ENCODE measurements around the gene MARCHF5. TPM values are rescaled to one million over a fixed set of nuclear protein-coding genes. Genes with fewer than 3 reads are reported as not detected.
"Not testable (repeated sequence)": the region's sequence is repeated elsewhere in the genome, so short reads cannot be mapped to it uniquely, and the experiment has no call there.

The MARCHF5 gene
- total and polyA plus RNA-seq, 4 donors: 9.7 to 18.4 (median 16.5) TPM

DNA sequence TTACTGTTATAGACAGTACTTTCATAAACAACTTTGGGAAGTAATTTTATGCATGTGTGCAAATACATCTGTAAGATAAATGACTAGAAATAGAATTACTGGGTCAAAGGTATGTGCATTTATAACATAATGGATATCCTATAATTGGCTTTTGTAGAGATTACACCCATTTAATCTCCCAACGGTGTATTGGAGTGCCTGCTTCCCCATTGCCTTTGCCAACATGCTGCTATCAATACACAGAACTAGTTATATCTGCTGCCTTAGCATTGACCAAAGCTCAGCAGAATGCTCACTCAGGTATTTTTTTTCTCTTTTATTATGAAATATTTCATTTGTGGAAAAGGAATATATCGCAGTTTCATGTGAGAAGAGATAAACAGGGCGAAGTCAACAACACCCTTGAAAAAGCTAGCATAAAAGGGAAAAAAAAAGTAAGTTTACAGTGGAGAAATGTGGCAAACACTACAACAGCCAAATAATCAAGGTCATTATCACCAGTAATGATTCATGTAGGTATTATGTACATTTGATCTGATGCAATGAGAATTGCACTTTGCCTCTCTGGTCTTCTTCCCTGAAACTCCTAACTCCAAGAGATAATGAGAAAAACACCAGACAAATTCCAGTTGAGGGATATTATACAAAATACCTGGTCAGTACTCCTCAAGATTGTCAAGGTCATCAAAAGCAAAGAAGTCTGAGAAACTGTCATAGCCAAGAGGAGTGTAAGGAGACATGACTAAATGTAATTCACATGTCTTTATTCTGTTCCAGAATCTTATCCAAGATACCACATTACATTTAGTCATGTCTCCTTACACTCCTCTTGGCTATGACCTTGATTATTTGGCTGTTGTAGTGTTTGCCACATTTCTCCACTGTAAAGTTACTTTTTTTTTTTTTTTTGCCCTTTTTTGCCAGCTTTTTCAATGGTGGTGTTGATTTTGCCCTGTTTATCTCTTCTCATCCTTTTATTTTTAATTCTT lies 36.8 kb downstream of the MARCHF5 start:
- DNase-seq (ENCODE audit: low spot score): no peak
- Histone ChIP-seq H3K36me3 (ENCODE audit: control insufficient read depth in 4 of 4, insufficient read depth in 3 of 4, low read depth in 1 of 4, low read length in 3 of 4) (no peaks in the 10 kb centered on the region), H3K27me3 (ENCODE audit: control insufficient read depth in 4 of 4, insufficient read depth in 4 of 4, low read length in 3 of 4) (no peaks in the 10 kb centered on the region), H3K9me3 (ENCODE audit: control insufficient read depth in 4 of 4, low read length in 3 of 4) (no peaks in the 10 kb centered on the region), H3K27ac (ENCODE audit: low read depth in 1 of 2, low read length in 2 of 2) (peak overlapping the region in 1 of 2 donors; percentile 56), H3K9ac (ENCODE audit: low read depth in 1 of 2, low read length in 2 of 2) (no peak overlapping the region), H3K4me3 (ENCODE audit: low read depth in 1 of 3, low read length in 3 of 3) (no peak overlapping the region), H3K4me1 (ENCODE audit: control insufficient read depth in 4 of 4, insufficient read depth in 4 of 4, low read length in 3 of 4) (peaks cover 2 to 11% (median 5%) of the 10 kb centered on the region in 4 donors)
- 57% methylated on average over 3 of the region's 3 CpGs for WGBS
- TF ChIP-seq HNF4A (conservative IDR thresholded peaks at IDR 0.05) (peak; percentile 20 to 64), RXRA (IDR thresholded peaks at IDR 0.05) (peak in 1 of 2 donors; percentile 38), SP1 (IDR thresholded peaks at IDR 0.05) (no peak), JUND (IDR thresholded peaks at IDR 0.05) (peak in 1 of 2 donors; percentile 32), TAF1 (conservative IDR thresholded peaks at IDR 0.05) (no peak), EGR1 (IDR thresholded peaks at IDR 0.05; ENCODE audit: low read depth in 2 of 2) (no peak), YY1 (IDR thresholded peaks at IDR 0.05) (no peak)
- TF ChIP-seq, protein P1, sequence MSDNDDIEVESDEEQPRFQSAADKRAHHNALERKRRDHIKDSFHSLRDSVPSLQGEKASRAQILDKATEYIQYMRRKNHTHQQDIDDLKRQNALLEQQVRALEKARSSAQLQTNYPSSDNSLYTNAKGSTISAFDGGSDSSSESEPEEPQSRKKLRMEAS (IDR thresholded peaks at IDR 0.05): no peak

DNA sequence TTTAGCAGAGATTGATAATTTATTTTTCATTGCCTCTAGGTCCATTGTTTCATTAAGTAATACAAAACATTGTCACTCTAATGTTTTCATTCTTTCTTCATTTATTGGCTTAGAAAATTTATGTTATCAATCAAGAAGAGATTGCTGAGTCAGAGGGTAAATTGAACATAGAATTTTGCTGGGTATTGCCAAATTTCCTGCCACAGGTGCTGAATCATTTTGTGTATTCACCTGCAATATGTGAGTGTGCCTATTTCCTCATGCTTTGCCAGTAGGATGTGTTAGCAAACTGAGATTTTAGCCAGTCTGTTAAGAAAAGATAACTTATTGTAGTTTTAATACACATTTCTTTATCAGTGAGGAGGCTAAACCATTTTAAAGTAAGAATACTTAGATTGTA lies 38.0 kb downstream of the MARCHF5 start:
- Histone ChIP-seq H3K9ac (ENCODE audit: low read depth in 1 of 2, low read length in 2 of 2) (no peak overlapping the region), H3K27me3 (ENCODE audit: control insufficient read depth in 4 of 4, insufficient read depth in 4 of 4, low read length in 3 of 4) (no peaks in the 10 kb centered on the region), H3K9me3 (ENCODE audit: control insufficient read depth in 4 of 4, low read length in 3 of 4) (no peaks in the 10 kb centered on the region), H3K4me3 (ENCODE audit: low read depth in 1 of 3, low read length in 3 of 3) (no peak overlapping the region), H3K27ac (ENCODE audit: low read depth in 1 of 2, low read length in 2 of 2) (no peak overlapping the region), H3K4me1 (ENCODE audit: control insufficient read depth in 4 of 4, insufficient read depth in 4 of 4, low read length in 3 of 4) (peaks cover 2 to 11% (median 5%) of the 10 kb centered on the region in 4 donors), H3K36me3 (ENCODE audit: control insufficient read depth in 4 of 4, insufficient read depth in 3 of 4, low read depth in 1 of 4, low read length in 3 of 4) (no peaks in the 10 kb centered on the region)
- no peak for DNase-seq (ENCODE audit: low spot score)
- TF ChIP-seq HNF4A (conservative IDR thresholded peaks at IDR 0.05): peak in 1 of 2 donors; percentile 45
- TF ChIP-seq, protein P2, sequence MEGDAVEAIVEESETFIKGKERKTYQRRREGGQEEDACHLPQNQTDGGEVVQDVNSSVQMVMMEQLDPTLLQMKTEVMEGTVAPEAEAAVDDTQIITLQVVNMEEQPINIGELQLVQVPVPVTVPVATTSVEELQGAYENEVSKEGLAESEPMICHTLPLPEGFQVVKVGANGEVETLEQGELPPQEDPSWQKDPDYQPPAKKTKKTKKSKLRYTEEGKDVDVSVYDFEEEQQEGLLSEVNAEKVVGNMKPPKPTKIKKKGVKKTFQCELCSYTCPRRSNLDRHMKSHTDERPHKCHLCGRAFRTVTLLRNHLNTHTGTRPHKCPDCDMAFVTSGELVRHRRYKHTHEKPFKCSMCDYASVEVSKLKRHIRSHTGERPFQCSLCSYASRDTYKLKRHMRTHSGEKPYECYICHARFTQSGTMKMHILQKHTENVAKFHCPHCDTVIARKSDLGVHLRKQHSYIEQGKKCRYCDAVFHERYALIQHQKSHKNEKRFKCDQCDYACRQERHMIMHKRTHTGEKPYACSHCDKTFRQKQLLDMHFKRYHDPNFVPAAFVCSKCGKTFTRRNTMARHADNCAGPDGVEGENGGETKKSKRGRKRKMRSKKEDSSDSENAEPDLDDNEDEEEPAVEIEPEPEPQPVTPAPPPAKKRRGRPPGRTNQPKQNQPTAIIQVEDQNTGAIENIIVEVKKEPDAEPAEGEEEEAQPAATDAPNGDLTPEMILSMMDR (IDR thresholded peaks at IDR 0.05; ENCODE audit: low read depth, low read length, missing input control): no peak
- no peak for TF ChIP-seq NR2F2 (IDR thresholded peaks at IDR 0.05)
- no peak for TF ChIP-seq FOXA2 (IDR thresholded peaks at IDR 0.05)
- no peak for TF ChIP-seq FOXA1 (IDR thresholded peaks at IDR 0.05)
- TF ChIP-seq, protein P3, sequence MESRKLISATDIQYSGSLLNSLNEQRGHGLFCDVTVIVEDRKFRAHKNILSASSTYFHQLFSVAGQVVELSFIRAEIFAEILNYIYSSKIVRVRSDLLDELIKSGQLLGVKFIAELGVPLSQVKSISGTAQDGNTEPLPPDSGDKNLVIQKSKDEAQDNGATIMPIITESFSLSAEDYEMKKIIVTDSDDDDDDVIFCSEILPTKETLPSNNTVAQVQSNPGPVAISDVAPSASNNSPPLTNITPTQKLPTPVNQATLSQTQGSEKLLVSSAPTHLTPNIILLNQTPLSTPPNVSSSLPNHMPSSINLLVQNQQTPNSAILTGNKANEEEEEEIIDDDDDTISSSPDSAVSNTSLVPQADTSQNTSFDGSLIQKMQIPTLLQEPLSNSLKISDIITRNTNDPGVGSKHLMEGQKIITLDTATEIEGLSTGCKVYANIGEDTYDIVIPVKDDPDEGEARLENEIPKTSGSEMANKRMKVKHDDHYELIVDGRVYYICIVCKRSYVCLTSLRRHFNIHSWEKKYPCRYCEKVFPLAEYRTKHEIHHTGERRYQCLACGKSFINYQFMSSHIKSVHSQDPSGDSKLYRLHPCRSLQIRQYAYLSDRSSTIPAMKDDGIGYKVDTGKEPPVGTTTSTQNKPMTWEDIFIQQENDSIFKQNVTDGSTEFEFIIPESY (IDR thresholded peaks at IDR 0.05): no peak
- no peak for TF ChIP-seq EGR1 (IDR thresholded peaks at IDR 0.05; ENCODE audit: low read depth in 2 of 2)
- TF ChIP-seq, protein P4, sequence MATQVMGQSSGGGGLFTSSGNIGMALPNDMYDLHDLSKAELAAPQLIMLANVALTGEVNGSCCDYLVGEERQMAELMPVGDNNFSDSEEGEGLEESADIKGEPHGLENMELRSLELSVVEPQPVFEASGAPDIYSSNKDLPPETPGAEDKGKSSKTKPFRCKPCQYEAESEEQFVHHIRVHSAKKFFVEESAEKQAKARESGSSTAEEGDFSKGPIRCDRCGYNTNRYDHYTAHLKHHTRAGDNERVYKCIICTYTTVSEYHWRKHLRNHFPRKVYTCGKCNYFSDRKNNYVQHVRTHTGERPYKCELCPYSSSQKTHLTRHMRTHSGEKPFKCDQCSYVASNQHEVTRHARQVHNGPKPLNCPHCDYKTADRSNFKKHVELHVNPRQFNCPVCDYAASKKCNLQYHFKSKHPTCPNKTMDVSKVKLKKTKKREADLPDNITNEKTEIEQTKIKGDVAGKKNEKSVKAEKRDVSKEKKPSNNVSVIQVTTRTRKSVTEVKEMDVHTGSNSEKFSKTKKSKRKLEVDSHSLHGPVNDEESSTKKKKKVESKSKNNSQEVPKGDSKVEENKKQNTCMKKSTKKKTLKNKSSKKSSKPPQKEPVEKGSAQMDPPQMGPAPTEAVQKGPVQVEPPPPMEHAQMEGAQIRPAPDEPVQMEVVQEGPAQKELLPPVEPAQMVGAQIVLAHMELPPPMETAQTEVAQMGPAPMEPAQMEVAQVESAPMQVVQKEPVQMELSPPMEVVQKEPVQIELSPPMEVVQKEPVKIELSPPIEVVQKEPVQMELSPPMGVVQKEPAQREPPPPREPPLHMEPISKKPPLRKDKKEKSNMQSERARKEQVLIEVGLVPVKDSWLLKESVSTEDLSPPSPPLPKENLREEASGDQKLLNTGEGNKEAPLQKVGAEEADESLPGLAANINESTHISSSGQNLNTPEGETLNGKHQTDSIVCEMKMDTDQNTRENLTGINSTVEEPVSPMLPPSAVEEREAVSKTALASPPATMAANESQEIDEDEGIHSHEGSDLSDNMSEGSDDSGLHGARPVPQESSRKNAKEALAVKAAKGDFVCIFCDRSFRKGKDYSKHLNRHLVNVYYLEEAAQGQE (IDR thresholded peaks at IDR 0.05): peak; percentile 18
- TF ChIP-seq, protein P5, sequence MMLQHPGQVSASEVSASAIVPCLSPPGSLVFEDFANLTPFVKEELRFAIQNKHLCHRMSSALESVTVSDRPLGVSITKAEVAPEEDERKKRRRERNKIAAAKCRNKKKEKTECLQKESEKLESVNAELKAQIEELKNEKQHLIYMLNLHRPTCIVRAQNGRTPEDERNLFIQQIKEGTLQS (IDR thresholded peaks at IDR 0.05): no peak
- peak in 1 of 2 donors; percentile 43 for TF ChIP-seq GABPA (IDR thresholded peaks at IDR 0.05 in 1 of 2, conservative IDR thresholded peaks at IDR 0.05 in 1 of 2)
- TF ChIP-seq YY1 (IDR thresholded peaks at IDR 0.05): no peak
- TF ChIP-seq TAF1 (conservative IDR thresholded peaks at IDR 0.05): no peak
- TF ChIP-seq RXRA (IDR thresholded peaks at IDR 0.05): peak in 1 of 2 donors; percentile 62
- TF ChIP-seq SP1 (IDR thresholded peaks at IDR 0.05): no peak
- TF ChIP-seq HNF4G (IDR thresholded peaks at IDR 0.05): no peak
- TF ChIP-seq, protein P1 (IDR thresholded peaks at IDR 0.05): peak; percentile 36
- TF ChIP-seq JUND (IDR thresholded peaks at IDR 0.05): peak in 1 of 2 donors; percentile 56
- TF ChIP-seq RAD21 (IDR thresholded peaks at IDR 0.05): peak in 1 of 2 donors; percentile 35

DNA sequence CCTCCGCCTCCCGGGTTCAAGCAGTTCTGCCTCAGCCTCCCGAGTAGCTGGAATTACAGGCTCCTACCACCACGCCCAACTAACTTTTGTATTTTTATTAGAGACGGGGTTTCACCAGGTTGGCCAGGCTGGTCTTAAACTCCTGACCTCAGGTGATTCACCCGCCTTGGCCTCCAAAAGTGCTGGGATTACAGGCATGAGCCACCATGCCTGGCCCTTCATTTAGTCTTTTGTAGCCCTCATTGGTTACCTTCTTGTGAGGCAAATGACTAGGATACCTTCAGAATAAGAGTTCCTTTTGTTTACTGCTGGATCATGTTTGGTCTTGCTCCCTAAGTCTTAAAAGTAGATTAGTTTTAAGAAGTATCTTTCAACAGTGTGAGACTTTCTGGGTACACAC lies 39.0 kb downstream of the MARCHF5 start:
- not testable (repeated sequence) for H3K27ac ChIP-seq (ENCODE audit: low read depth in 1 of 2, low read length in 2 of 2); DNase-seq (ENCODE audit: low spot score); H3K27me3 ChIP-seq (ENCODE audit: control insufficient read depth in 4 of 4, insufficient read depth in 4 of 4, low read length in 3 of 4); H3K9ac ChIP-seq (ENCODE audit: low read depth in 1 of 2, low read length in 2 of 2); H3K9me3 ChIP-seq (ENCODE audit: control insufficient read depth in 4 of 4, low read length in 3 of 4); H3K36me3 ChIP-seq (ENCODE audit: control insufficient read depth in 4 of 4, insufficient read depth in 3 of 4, low read depth in 1 of 4, low read length in 3 of 4); H3K4me3 ChIP-seq (ENCODE audit: low read depth in 1 of 3, low read length in 3 of 3)
- peaks cover 2 to 11% (median 5%) of the 10 kb centered on the region in 4 donors for H3K4me1 ChIP-seq (ENCODE audit: control insufficient read depth in 4 of 4, insufficient read depth in 4 of 4, low read length in 3 of 4)
- 96% methylated on average over 6 of the region's 6 CpGs for WGBS

Data from liver (tissue), 9 donors.